Natural killer cell (primary cell): Measurements from ENCODE around the gene CENPC. TPM values are rescaled to one million over a fixed set of nuclear protein-coding genes. Genes with fewer than 3 reads are reported as not detected.

Experiments used
- ATAC-seq, 3 donors: fragments of 150-1000 bp in 2 of 3; fragments of 200-7000 bp in 1 of 3; cut with Tn5 transposase; 1 replicate in 1 of 3; 2 replicates in 2 of 3; pipeline ENCODE4 v1.10.0; 2021; ENCODE audit warnings: mild to moderate bottlenecking in 2 of 3, moderate library complexity in 2 of 3
- DNase-seq, 2 donors: peaks; one replicate each; pipeline versions ENCODE4 v3.0.0 to v3.0.0-alpha.2; 2013 to 2021; ENCODE audit warnings: mixed read lengths in 1 of 2
- H3K27ac ChIP-seq: one replicate; pipeline ENCODE4 v1.5.1; 2013; ENCODE audit warnings: mild to moderate bottlenecking, low read length
- H3K27me3 ChIP-seq: one replicate; pipeline ENCODE4 v1.6.1; 2013; ENCODE audit warnings: low read length; ENCODE audit not compliant: control insufficient read depth, insufficient read depth
- H3K36me3 ChIP-seq: one replicate; pipeline ENCODE4 v1.6.1; 2013; ENCODE audit warnings: low read length; ENCODE audit not compliant: control insufficient read depth, insufficient read depth
- H3K4me1 ChIP-seq: one replicate; pipeline ENCODE4 v1.6.1; 2013; ENCODE audit warnings: low read length; ENCODE audit not compliant: control insufficient read depth, insufficient read depth
- H3K4me3 ChIP-seq: one replicate; pipeline ENCODE4 v1.5.1; 2013; ENCODE audit warnings: low read length
- H3K9me3 ChIP-seq: one replicate; pipeline ENCODE4 v1.6.1; 2013; ENCODE audit warnings: low read length; ENCODE audit not compliant: control insufficient read depth, insufficient read depth
- H3K27ac Mint-ChIP-seq, 2 donors: one replicate each; pipeline ENCODE4 v1.8.0; 2022; ENCODE audit warnings: mild to moderate bottlenecking in 2 of 2, mixed read lengths in 2 of 2, moderate library complexity in 1 of 2
- H3K27me3 Mint-ChIP-seq, 2 donors: one replicate each; pipeline ENCODE4 v1.8.0; 2022; ENCODE audit warnings: low read depth in 2 of 2, mixed read lengths in 2 of 2
- H3K36me3 Mint-ChIP-seq: one replicate; pipeline ENCODE4 v1.8.0; 2022; ENCODE audit warnings: mixed read lengths
- H3K4me1 Mint-ChIP-seq, 2 donors: one replicate each; pipeline ENCODE4 v1.8.0; 2022; ENCODE audit warnings: mixed read lengths in 2 of 2
- H3K4me3 Mint-ChIP-seq: one replicate; pipeline ENCODE4 v1.8.0; 2022; ENCODE audit warnings: mild to moderate bottlenecking, moderate library complexity, mixed read lengths
- H3K9me3 Mint-ChIP-seq, 2 donors: one replicate each; pipeline ENCODE4 v1.8.0; 2022; ENCODE audit warnings: mixed read lengths in 2 of 2
- WGBS: methylation state at CpG from one replicate; pipeline ENCODE4 v1.1.7; 2013; ENCODE audit warnings: missing lambda C conversion rate; ENCODE audit not compliant: insufficient coverage; 5-methylcytosine and 5-hydroxymethylcytosine counted together
- intact Hi-C: fragments of 100-400 bp; cut with micrococcal nuclease; formaldehyde crosslinking; loops from one replicate; pipeline ENCODE4 v1.14.2; 2022
- total RNA-seq, 4 donors: library from RNA; stranded (reverse); fragments of 120-200 nt in 1 of 4; gene quantifications; one replicate each; pipeline versions ENCODE4 v1.2.3 to v1.2.4, GENCODE V29; 2013 to 2022
- TF ChIP-seq, protein P1 (sequence below): fragments of 200-600 bp; IDR thresholded peaks from one replicate; pipeline ENCODE4 v1.8.0; 2022; ENCODE audit warnings: antibody characterized with exemption

CENPC gene
- total RNA-seq, 3 donors from 2014 or later (not counting 1 experiment from before 2014, with no cell fraction given): 78.6 to 93.6 (median 91.1) TPM

DNA sequence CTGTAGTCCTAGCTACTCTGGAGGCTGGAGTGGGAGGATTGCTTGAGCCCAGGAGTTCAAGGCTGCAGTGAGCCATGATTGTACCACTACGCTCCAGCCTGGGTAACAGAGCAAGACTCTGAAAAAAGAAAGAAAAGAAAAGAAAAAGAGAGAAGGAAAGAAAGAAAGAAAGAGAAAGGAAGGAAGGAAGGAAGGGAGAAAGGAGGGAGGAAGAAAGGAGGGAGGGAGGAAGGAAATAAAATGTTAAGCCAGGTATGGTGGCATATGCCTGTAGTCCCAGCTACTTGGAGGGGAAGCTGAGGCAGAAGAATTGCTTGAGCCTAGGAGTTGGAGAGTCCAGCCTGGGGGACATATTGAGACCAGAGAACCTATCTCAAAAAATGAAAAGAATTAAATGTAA lies 25.2 kb upstream of the CENPC start:
- H3K4me1 ChIP-seq: no peaks in the 10 kb centered on the region
- no peaks in the 10 kb centered on the region for H3K27me3 ChIP-seq
- 92% methylated on average over 1 of the region's 1 CpG for WGBS
- no peak overlapping the region for H3K27ac Mint-ChIP-seq
- TF ChIP-seq, protein P1, sequence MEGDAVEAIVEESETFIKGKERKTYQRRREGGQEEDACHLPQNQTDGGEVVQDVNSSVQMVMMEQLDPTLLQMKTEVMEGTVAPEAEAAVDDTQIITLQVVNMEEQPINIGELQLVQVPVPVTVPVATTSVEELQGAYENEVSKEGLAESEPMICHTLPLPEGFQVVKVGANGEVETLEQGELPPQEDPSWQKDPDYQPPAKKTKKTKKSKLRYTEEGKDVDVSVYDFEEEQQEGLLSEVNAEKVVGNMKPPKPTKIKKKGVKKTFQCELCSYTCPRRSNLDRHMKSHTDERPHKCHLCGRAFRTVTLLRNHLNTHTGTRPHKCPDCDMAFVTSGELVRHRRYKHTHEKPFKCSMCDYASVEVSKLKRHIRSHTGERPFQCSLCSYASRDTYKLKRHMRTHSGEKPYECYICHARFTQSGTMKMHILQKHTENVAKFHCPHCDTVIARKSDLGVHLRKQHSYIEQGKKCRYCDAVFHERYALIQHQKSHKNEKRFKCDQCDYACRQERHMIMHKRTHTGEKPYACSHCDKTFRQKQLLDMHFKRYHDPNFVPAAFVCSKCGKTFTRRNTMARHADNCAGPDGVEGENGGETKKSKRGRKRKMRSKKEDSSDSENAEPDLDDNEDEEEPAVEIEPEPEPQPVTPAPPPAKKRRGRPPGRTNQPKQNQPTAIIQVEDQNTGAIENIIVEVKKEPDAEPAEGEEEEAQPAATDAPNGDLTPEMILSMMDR: no peak
- peaks cover 5% of the 10 kb centered on the region for H3K36me3 ChIP-seq
- H3K36me3 Mint-ChIP-seq: no peaks in the 10 kb centered on the region
- H3K4me1 Mint-ChIP-seq: peaks cover 11 to 21% of the 10 kb centered on the region in 2 donors
- H3K27me3 Mint-ChIP-seq: no peaks in the 10 kb centered on the region
- no peaks in the 10 kb centered on the region for H3K9me3 ChIP-seq
- intact Hi-C loops: no loop called here
- ATAC-seq (no peak), DNase-seq (no peak)
- no peak overlapping the region for H3K4me3 Mint-ChIP-seq
- H3K4me3 ChIP-seq: no peak overlapping the region
- no peak overlapping the region for H3K27ac ChIP-seq
- H3K9me3 Mint-ChIP-seq: no peaks in the 10 kb centered on the region

GRCh38 chr4:67568820-67569219 lies 23.5 kb upstream of the CENPC start:
- Mint-ChIP-seq H3K9me3 (no peaks in the 10 kb centered on the region), H3K4me1 (peaks cover 6 to 15% of the 10 kb centered on the region in 2 donors), H3K4me3 (no peak overlapping the region), H3K27me3 (no peaks in the 10 kb centered on the region), H3K36me3 (no peaks in the 10 kb centered on the region), H3K27ac (no peak overlapping the region)
- no peak for DNase-seq
- intact Hi-C loops: no loop called here
- TF ChIP-seq, protein P1: no peak
- Histone ChIP-seq H3K4me1 (no peaks in the 10 kb centered on the region), H3K27me3 (no peaks in the 10 kb centered on the region), H3K9me3 (no peaks in the 10 kb centered on the region), H3K27ac (no peak overlapping the region), H3K4me3 (no peak overlapping the region), H3K36me3 (peaks cover 5% of the 10 kb centered on the region)
- no CpG with 5 or more reads among the region's 2 CpGs for WGBS
- no peak for ATAC-seq

GRCh38 chr4:67566335-67566734 lies 21.0 kb upstream of the CENPC start:
- no peaks in the 10 kb centered on the region for H3K27me3 Mint-ChIP-seq
- no peaks in the 10 kb centered on the region for H3K36me3 Mint-ChIP-seq
- TF ChIP-seq, protein P1: no peak
- H3K4me3 ChIP-seq: no peak overlapping the region
- H3K4me1 ChIP-seq: no peaks in the 10 kb centered on the region
- no peaks in the 10 kb centered on the region for H3K9me3 ChIP-seq
- H3K27ac ChIP-seq: no peak overlapping the region
- H3K9me3 Mint-ChIP-seq: no peaks in the 10 kb centered on the region
- ATAC-seq (no peak), DNase-seq (no peak)
- H3K36me3 ChIP-seq: no peaks in the 10 kb centered on the region
- no peak overlapping the region for H3K27ac Mint-ChIP-seq
- H3K27me3 ChIP-seq: no peaks in the 10 kb centered on the region
- H3K4me3 Mint-ChIP-seq: no peak overlapping the region
- 98% methylated on average over 3 of the region's 3 CpGs for WGBS
- peaks cover 9 to 10% of the 10 kb centered on the region in 2 donors for H3K4me1 Mint-ChIP-seq
- intact Hi-C loops: no loop called here

GRCh38 chr4:67565284-67565683 lies 20.0 kb upstream of the CENPC start:
- TF ChIP-seq, protein P1: no peak
- Histone ChIP-seq H3K4me3 (no peak overlapping the region), H3K9me3 (no peaks in the 10 kb centered on the region), H3K36me3 (no peaks in the 10 kb centered on the region), H3K27me3 (no peaks in the 10 kb centered on the region), H3K27ac (no peak overlapping the region), H3K4me1 (no peaks in the 10 kb centered on the region)
- DNase-seq (no peak), ATAC-seq (no peak)
- H3K27ac Mint-ChIP-seq: no peak overlapping the region
- intact Hi-C loops: no loop called here
- H3K9me3 Mint-ChIP-seq: no peaks in the 10 kb centered on the region
- no peaks in the 10 kb centered on the region for H3K27me3 Mint-ChIP-seq
- H3K36me3 Mint-ChIP-seq: no peaks in the 10 kb centered on the region
- peaks cover 19 to 21% of the 10 kb centered on the region in 2 donors for H3K4me1 Mint-ChIP-seq
- H3K4me3 Mint-ChIP-seq: no peak overlapping the region
